ENCODE data around the gene SNX30.

- no peak for TF ChIP-seq POLR2A (IDR thresholded peaks at IDR 0.05)
- TF ChIP-seq, protein P1, sequence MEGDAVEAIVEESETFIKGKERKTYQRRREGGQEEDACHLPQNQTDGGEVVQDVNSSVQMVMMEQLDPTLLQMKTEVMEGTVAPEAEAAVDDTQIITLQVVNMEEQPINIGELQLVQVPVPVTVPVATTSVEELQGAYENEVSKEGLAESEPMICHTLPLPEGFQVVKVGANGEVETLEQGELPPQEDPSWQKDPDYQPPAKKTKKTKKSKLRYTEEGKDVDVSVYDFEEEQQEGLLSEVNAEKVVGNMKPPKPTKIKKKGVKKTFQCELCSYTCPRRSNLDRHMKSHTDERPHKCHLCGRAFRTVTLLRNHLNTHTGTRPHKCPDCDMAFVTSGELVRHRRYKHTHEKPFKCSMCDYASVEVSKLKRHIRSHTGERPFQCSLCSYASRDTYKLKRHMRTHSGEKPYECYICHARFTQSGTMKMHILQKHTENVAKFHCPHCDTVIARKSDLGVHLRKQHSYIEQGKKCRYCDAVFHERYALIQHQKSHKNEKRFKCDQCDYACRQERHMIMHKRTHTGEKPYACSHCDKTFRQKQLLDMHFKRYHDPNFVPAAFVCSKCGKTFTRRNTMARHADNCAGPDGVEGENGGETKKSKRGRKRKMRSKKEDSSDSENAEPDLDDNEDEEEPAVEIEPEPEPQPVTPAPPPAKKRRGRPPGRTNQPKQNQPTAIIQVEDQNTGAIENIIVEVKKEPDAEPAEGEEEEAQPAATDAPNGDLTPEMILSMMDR (IDR thresholded peaks at IDR 0.05): no peak
Observed at GRCh38 chr9:112853882-112854585, 103.5 kb downstream of the SNX30 start.

Measured in esophagus squamous epithelium (tissue), 4 donors.